GM12873 (cell line): ENCODE measurements around the gene RSRC2.

Experiments used
- CTCF ChIP-seq: IDR thresholded peaks from 2 replicates; pipeline ENCODE4 v1.5.1; 2012; ENCODE audit warnings: low read depth, mild to moderate bottlenecking, moderate library complexity, low read length, control low read depth; ENCODE audit not compliant: insufficient read depth; ENCODE audit errors: missing control alignments

Gene RSRC2

GRCh38 chr12:122473543-122474323 is 53.0 kb downstream of the RSRC2 start:
- TF ChIP-seq CTCF: no peak

- TF ChIP-seq CTCF: peak; percentile 62
Measured at GRCh38 chr12:122471324-122472226, 55.2 kb downstream of the RSRC2 start.

GRCh38 chr12:122467983-122468382 is 58.8 kb downstream of the RSRC2 start:
- TF ChIP-seq CTCF: no peak

GRCh38 chr12:122460641-122461040 is 66.1 kb downstream of the RSRC2 start:
- no peak for TF ChIP-seq CTCF

- no peak for TF ChIP-seq CTCF
Measured at GRCh38 chr12:122460061-122460460, 66.7 kb downstream of the RSRC2 start.

GRCh38 chr12:122459211-122459610 is 67.5 kb downstream of the RSRC2 start:
- no peak for TF ChIP-seq CTCF

GRCh38 chr12:122458105-122459035 is 68.4 kb downstream of the RSRC2 start:
- no peak for TF ChIP-seq CTCF
